Activated T-helper 1 cell treated with Interleukin-2 at 50 U/mL for 16 hours (primary cell): ENCODE measurements around the gene ATF2.

Experiments
- DNase-seq: peaks from one replicate; pipeline ENCODE4 v3.0.0-alpha.2; 2020; ENCODE audit warnings: low read depth

ATF2 gene

DNA sequence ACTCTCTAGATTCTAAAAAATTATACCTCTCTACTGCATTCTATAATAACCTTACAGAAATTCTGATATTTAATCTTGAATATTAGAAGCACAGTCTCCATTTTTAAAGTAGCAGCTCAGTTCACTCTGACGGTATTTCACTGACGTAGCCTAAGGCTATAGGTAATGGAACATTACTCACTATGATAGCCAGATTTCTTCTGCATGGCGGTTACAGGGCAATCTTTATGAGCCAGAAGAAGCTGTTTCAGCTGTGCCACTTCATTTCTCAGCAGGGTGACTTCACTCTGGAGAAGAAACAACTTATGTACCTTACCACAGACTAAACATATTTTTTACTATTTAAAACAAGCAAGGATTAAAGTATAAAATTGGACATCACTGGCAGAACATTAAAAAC is 87.5 kb downstream of the ATF2 start:
- DNase-seq, result no peak

DNA sequence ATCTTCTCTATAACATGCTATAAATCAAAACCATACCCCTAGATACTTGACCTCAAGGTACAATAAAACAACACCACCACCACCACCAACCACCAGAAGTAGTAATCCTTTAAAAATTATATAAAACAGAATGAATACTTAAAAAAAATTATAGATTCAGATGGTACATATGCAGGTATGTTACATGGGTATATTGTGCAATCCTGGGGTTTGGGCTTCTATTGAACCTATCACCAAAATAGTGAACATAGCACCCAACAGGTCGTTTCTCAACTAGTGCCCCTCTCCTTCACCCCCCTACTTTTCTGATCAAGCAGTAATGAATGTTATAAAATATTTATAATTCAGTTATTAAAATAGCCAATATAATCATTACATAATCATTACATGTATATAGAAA is 91.7 kb downstream of the ATF2 start:
- DNase-seq, result no peak

DNA sequence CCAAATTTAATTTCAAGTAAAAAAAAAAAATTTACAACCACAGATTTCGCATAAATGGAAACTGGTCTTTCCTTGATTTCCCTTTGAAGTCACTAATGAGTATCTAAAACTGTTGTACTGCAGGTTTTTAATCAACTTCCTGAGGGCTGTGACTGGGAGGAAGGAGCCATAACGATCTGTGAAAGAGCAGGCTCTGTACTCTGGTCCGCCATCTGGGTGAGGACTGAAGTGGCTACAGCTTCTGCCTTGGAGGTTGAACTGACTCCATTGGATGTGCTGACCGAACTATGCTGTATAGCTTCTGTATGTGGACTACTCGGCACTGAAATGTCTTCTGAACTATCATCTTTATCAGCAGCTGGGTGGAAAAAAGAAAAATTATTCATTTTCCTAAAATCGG is 93.5 kb downstream of the ATF2 start:
- no peak for DNase-seq

DNA sequence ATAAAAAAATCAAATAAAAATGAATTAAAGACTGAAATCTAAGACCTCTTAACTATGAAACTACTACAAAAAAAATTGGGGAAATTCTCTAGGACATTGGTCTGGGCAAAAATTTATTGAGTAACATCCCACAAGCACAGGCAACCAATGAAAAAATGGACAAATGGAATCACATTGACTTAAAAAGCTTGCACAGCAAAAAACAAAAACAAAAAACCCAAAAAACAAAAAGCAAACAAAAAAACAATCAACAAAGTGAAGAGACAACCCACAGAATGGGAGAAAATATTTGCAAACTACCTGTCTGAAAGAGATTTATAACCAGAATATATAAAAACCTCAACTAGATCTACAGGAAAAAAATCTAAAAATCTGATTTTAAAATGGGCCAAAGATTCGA is 99.5 kb downstream of the ATF2 start:
- DNase-seq, result no peak

DNA sequence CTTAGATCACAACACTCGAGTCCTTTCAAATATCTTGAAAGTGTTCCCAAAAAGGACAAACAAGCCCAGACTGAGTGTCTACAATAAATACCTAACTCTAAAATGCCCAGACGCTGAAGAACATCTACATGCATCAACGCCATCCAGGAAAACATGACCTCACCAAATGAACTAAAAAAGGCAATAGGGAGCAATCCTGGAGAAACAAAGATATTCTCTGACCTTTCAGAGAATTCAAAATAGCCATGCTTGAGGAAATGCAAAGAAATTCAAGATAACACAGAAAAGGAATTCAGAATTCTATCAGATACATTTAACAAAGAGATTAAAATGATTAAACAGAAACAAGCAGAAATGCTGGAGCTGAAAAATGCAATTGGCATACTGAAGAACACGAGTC is 101.6 kb downstream of the ATF2 start:
- DNase-seq, result no peak

DNA sequence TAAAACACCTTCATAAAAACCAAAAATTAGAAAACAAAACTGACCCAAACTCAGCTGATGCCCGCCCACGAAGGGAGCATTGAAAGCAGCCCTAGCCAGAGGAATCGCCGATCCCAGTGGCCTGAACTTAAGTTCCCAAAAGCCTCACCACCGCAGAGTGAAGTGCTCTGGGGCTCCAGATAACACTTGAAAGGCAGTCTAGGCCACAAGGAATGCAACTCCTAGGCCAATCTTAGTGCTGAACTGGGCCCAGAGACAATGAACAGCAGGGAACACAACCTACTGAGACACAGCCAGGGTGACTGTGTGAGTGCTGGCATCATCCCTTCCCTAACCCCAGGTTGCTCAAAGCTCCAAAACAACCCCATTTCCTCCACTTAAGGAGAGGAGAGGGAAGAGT is 103.2 kb downstream of the ATF2 start:
- DNase-seq, result no peak

DNA sequence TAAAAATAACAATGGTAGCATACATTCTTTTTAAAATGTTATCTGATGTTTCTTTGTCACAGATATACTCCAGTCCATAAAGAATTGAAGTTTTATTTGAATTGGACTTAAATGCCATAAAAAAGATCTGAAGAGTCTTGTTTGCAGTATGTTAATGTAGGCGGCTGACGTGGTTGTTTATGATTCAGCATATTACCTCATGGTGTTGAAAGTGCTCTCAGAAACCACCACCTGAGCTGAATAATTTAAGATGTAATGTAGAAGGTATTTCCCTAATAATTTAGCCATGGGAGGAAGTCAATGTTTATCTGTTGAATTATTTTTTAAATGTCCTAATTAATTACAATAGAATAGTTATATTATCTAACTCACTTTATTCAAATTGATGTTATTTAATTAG is 104.3 kb downstream of the ATF2 start:
- DNase-seq, result no peak

DNA sequence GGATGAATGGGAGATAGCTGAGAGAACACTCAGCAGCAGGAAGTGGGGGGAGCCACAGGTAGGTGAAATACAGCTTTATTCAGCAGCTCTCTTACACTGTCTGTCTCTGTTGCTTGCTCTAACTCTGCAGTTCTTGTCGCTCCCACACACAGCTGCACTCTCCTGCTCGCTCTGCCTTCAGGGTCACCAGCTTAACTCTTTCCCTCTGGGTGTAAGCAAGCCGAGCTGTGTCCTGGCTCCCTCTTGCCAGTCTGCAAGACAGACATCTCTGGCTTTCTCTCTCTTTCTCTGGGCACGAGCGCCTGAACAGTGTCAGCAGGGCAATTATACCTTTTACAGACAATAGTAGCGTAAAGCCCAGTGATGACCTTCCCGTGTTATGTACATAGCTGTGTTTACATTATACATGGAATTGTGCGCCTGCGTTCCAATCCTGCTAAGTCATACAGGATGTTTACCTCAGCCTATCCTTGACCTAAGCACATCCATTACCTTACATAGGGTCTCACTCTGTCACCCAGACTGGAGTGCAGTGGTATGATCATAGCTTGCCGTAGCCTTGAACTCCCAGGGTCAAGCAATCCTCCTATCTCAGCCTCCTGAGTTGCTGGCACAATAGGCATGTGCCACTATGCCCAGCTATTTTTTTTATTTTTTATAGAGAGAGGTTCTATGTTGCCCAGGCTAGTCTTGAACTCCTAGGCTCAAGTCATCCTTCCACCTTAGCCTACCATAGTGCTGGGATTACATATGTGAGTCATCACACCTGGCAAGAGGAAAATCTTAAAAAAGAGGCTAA is 105.0 kb downstream of the ATF2 start:
- DNase-seq, result no peak

DNA sequence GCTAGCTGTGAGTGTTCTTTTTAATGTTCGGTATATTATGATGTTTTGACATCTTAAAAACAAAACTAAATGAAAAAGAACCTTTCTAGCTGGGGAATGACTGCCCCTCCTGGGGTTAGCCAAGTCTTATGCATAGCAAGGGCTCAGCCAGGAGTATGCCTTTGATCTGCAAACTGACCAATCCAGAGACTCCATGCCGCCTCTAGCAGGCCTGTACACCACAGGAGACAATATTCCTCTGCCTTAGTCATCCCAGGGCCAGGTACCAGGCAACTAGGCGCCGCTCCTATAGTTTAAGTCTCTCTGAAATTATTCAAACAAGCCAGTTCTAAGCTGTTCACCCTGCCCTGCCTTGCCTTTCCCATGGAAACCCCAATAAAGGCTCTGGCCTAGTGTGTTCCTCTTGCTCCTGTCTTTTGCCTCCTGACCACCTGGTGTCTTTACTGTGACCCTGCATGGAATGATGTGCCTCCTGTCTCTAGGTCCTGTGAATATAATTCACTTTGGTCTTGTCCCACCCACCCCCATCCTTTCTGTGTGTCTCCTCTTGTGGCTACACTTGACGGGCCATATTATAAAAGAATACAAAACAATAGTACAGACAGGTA is 110.8 kb downstream of the ATF2 start:
- no peak for DNase-seq

DNA sequence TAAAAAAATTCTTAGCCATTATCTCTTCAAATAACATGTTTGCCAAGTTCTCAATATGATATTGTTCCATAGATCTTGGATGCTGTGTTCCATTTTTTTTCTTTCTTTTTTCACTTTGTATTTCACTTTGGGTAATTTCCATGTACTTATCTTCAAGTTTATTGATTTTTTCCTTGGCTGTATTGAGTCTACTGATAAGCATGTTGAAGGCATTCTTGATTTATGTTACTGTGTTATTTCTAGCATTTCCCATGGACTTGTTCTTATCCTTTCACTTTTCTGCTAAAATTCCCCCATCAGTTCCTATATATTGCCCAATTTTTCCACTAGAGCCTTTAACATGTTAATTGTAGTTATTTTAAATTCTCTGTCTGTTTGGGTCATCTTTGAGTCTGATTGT is 112.0 kb downstream of the ATF2 start:
- DNase-seq, result no peak

DNA sequence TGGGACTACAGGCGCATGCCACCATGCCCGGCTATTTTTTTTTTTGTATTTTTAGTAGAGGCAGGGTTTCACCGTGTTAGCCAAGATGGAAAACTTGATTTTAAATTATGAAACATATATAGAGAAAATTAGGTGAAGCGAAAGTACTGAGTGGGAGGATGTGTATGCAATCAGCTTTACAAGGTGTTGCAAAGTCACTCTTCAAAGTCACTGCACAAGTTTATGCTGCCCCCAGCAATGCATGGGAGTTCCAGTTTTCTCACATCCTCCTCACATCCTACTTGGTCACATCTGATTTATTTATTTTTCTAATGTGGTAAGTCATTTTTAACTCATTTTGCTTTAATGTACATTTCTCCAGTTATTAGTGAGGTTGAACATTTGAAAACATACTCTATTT is 113.7 kb downstream of the ATF2 start:
- no peak for DNase-seq

DNA sequence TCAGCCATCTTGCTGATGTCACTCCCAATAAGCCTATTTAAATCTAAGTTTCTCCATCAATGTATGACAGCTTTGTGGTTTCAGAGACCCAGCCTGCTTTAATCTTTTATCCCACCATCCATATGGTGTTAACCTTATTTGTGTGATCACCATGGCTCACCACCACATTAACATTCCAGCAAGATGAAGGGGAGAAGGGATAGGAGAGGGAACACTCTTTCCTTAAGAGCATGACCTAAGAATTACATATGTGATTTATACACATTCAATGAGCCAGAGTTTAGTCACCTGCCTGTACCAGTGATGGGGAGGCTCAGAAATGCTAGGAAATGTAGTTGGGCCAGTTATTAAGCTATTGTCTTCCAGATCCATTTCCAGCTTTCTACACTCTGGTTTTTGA is 118.3 kb downstream of the ATF2 start:
- DNase-seq, result no peak

DNA sequence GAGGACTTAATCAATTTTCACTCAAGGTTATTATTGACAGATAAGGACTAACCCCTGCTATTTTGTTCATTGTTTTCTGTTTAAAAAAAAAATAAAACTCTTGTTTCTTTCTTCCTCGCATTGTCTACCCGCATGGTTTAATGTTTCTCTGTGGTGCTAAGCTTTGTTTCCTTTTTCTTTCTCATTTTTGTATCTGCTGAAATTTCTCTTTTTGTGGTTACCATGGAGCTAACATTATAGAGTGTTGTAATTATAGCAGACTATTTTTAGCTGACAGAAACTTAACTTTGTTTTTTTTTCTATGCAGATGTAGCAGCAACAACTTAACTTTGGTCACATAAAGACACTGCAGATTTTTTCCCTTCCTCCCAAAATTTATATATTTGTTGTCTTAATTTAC is 119.7 kb downstream of the ATF2 start:
- no peak for DNase-seq

DNA sequence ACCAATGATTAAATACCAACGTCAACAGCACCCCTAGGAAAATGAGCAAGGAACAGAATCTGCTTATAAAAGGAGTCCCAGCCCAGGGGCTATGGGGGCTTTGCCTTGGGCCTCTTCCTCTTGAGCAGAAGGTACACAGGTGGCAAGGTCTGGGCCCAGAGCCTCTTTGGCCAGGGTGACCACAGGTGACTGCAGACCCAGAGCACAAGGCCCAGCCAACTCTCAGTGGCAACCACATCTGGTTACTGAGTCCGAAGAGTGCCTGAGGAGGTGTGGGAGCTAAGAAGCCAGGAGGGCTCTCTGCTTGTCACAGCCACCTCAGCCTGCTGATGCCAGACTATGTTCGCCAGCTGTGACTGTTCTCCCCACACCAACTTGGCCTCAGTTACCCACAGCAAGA is 128.5 kb downstream of the ATF2 start:
- no peak for DNase-seq

DNA sequence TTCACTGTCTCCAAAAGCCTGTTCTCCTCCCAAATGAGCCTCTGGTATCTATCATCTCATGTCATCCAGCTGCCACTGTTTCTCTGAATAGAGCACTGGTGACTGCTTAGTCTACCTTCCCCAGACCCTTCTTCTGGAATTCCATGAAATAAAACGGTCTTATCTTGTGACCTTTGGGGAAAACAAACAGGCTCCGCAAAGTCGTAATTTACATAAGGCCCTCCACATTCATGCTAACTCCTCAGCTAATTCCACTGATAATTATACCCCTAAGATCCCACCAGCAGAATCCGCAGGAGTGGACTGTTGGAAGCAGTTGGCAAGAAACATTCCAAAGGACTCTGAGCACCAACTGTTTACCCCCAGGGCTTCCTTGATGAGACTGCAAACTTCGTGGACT is 129.0 kb downstream of the ATF2 start:
- DNase-seq, result no peak

DNA sequence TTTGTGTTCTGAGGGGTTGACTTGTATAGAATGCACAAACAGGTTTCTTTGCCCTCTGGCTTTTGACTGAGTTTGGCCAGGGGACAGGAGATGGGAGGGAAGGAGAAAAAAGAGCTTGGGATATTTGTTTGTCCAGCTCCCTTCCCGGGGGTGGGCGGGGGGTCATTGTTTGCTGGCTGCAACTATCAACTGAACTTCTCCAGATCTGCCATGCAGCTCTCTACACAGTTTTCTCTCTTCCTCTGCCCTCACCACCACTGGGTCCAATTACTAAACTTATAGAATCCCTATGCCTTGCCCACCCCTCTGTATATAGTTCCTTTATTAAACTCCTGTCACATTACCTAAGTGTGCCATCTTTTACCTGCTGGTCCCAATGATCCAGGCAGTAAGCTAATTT is 130.1 kb downstream of the ATF2 start:
- no peak for DNase-seq

DNA sequence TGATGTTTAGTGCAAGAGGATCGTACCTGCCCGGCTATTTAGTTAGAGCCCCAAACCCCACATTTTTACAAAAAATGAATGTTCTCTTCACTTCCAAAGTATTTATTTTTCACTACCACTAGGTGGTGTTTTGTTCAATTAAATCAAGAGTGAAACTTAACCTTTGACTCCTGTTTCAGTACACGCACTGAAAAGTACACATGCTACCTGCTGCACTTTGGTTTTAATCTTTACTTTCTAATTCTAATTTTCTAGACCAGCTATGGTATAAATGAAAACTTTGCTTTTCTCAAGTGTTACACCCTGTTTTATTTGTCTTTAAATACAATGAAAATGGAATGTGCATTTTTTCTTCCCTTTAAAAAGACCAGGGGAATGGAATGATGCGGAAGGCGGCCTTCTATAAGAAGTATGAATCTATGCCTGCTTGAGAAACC is 131.4 kb downstream of the ATF2 start:
- DNase-seq, result no peak

DNA sequence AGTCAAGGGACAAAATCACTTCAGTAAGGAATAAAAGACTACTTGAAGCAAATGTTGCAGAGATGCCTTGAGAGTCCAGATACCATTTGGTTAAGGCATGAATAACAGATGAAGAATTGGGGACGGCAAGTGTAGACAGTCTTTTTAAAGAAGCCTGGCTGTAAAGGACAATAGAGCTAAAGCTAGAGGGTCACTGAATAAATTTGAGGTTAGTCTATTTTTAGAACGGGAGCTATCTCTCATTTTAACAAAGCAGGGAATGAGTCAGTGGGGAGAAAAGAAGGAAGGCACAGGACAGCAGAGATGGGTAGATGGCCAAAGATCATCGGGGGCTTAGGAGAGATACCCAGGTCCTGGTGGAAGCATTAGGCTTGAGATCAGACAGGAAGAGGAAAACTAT is 132.2 kb downstream of the ATF2 start:
- DNase-seq, result no peak

DNA sequence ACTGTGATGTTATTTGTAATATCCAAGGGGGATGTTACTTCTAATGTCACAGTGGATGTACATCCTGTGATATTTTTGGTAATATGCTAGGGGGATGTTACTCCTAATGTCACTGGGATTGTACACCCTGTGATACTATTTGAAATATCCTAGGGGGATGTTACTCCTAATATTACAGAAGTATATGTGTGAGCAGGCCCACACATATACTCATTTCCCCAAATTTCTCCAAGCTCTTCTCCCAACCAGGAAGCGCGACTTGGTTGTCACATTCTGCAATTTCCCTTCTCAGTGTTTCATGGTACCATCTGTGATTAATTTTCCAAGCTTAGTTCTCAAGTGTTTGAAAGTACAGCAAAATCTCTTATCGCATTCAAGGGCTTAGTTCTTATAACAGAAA is 133.3 kb downstream of the ATF2 start:
- no peak for DNase-seq

DNA sequence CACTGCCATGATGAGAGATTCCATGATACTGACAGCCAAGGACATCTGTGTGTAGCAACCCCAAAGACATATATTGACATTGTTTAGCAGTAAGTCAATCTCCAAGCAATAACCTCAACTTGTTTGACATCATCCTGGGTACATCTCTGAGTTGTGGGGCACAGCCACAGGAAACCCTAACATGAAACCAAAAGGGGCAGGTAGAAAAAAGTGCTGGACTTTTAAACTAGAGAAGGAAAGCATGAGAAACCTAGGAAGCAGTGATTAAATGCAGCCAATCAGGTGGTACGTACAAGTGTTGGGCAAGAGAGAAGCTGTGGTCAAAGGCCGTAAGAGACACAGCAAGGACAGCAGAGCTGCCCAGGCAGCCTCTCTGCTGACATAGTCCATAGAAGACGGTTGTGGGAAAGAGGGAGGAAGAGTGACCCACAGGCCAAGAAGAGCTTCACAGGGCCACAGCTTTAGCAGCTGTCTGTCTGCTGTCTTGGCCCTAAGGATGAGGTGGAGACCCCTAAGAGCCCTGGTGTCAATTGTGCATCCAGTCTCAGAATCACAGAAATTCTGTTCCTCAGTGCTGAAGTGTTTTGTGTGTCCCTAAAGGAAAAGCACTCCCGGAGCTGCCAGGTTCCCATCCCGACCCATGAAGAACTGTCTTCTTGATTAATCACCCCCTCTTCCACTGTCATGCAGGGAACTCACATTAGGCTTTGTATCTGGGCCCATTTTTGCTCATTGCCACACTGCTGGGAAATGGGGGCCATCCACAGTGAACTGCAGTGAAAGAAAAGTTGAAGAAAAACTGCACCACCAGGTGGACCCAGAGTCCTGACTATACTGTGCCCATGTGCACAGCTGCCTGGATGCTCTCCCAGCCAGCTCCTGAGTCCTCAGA is 137.4 kb downstream of the ATF2 start:
- no peak for DNase-seq

DNA sequence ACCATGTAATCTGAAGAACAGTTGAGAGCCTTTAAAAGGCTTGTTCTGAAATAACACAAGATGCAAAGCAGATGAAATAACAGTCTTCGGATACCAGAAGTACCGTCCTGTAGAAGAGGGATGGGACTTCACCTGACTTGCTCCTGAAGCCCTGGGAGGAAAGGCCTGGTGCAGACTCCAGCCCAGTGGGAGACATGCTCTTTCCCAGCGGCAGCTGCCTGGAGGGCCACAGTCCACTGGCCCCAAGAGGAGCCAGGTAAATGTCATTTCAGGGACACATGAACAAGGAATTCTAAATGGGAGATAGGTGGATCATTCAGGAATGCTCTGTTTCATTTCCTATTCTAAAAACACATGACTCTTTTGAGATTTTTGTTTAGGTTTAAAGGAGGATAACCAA is 140.2 kb downstream of the ATF2 start:
- DNase-seq, result no peak

DNA sequence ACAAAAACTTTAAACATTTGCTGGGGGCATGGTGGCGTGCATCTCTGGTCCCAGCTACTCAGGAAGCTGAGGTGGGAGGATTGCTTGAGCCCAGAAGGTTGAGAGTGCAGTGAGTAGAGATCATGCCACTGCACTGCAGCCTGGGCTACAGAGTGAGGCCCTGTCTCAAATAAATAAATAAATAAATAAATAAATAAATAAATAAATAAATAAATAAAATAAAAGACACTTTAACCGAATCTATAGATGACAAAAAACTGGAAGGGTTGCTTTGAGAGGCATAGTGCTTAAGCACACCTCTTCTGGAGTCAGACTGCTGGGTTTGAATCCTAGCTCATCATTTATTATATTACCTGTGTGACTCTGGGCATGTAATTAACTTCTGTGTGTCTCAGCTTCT is 141.6 kb downstream of the ATF2 start:
- DNase-seq, result no peak

DNA sequence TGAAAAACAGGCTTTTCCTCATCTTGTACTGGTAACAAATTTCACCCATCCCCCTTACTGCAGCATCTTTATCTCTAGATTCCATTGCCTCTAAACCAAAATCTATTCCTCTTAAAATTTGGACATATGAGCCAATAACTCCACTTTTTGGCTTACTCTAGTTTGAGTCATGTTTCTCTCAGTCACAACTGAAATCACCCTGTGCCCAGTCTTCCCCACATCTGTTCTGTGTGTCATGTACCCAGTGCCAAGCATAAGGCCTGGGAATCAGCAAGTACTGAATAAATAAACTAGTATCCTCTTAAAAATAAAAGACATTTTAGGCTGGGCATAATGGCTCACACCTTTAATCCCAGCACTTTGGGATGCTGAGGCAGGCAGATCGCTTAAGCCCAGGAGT is 142.1 kb downstream of the ATF2 start:
- DNase-seq, result no peak
